Lower lobe of right lung (tissue), 2 donors: ENCODE measurements around the gene DEPP1. TPM values are rescaled to one million over a fixed set of nuclear protein-coding genes. Genes with fewer than 3 reads are reported as not detected.

Experiments used
- ATAC-seq, 2 donors: fragments of 200-7000 bp; cut with Tn5 transposase; one replicate each; pipeline ENCODE4 v1.9.1; 2020 to 2022; ENCODE audit warnings: mild to moderate bottlenecking in 2 of 2, moderate library complexity in 2 of 2
- DNase-seq: peaks from one replicate; pipeline ENCODE4 v3.0.0-alpha.2; 2020
- H3K27ac ChIP-seq: fragments of 200-600 bp; one replicate; pipeline ENCODE4 v1.8.0; 2022
- H3K27me3 ChIP-seq: fragments of 200-600 bp; one replicate; pipeline ENCODE4 v1.8.0; 2022; ENCODE audit warnings: low read depth
- H3K36me3 ChIP-seq: fragments of 200-600 bp; one replicate; pipeline ENCODE4 v1.8.0; 2022; ENCODE audit warnings: mild to moderate bottlenecking
- H3K4me1 ChIP-seq: fragments of 200-600 bp; one replicate; pipeline ENCODE4 v1.8.0; 2022
- H3K4me3 ChIP-seq: fragments of 200-600 bp; one replicate; pipeline ENCODE4 v1.8.0; 2022; ENCODE audit warnings: mild to moderate bottlenecking
- H3K9me3 ChIP-seq: fragments of 200-600 bp; one replicate; pipeline ENCODE4 v1.8.0; 2022
- CTCF ChIP-seq: fragments of 200-600 bp; IDR thresholded peaks from one replicate; pipeline ENCODE4 v1.8.0; 2022; ENCODE audit warnings: antibody characterized with exemption, mild to moderate bottlenecking
- intact Hi-C: fragments of 100-400 bp; cut with DNase I; formaldehyde crosslinking; loops from one replicate; pipeline ENCODE4 v1.11.0; 2022
- total RNA-seq: library from RNA; stranded (reverse); fragmentation: NEBNext Ultra II Directional; extraction: Animal tissue kit (Norgen Biotek cat#: 25700); gene quantifications from one replicate; pipeline ENCODE4 v1.2.1, GENCODE V29; 2021
- donor health status: DM: no; HTN: yes; CAD: no; lungs with severe emphysema.

DEPP1 gene
- total RNA-seq, 1 donor from 2014 or later, result 108 TPM

DNA sequence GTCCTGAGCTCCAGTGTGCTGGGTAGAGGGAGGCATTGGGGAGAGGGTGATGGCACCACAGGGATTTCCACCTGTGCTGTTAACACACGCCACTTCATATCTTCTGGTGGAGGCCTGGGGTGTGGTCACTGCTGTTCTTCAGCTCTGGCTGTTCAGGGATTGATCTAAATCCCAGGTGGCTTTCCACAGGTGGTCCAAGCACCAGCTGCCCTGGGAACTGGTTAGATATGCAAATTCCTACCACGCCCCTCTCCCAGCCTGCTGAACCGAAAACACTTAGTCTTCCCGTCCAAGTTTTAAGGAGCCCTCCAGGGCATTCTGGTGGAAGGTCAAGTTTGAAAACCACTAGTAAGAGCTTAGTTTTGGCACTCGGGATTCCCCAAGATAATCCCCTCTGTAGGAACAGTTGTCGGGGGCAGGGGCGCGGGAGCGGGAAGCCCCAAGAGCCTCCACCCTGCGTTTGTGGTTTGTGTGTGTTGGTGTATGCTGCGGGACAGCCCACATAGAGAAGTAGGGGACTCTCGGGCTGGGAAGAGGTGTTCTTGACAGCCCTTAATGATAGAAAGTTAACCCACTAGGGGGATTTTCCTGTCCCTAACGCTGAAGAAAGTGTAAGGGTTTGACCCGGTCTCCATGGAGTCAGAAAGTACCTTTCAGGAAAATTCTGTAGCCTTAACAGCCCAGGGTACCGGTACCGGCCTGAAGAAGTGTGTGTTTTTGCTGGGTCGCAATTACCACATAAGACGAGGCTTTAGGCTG is 5.1 kb downstream of the DEPP1 start:
- intact Hi-C loops, result no loop called here
- DNase-seq (no peak), ATAC-seq (peak in 1 of 2 donors; percentile 25)
- Histone ChIP-seq H3K4me3 (no peak overlapping the region), H3K4me1 (peaks cover 75% of the 10 kb centered on the region), H3K27me3 (no peaks in the 10 kb centered on the region), H3K27ac (peak overlapping the region; percentile 90), H3K9me3 (no peaks in the 10 kb centered on the region), H3K36me3 (peaks cover 53% of the 10 kb centered on the region)
- TF ChIP-seq CTCF, result no peak

- Histone ChIP-seq H3K27ac (peak overlapping the region; percentile 90), H3K36me3 (peaks cover 51% of the 10 kb centered on the region), H3K27me3 (no peaks in the 10 kb centered on the region), H3K4me3 (no peak overlapping the region), H3K4me1 (peaks cover 75% of the 10 kb centered on the region), H3K9me3 (no peaks in the 10 kb centered on the region)
- DNase-seq, result no peak
- no peak for ATAC-seq
- intact Hi-C loops, result no loop called here
- no peak for TF ChIP-seq CTCF
Observed at GRCh38 chr10:44972874-44973306, 5.7 kb downstream of the DEPP1 start.

GRCh38 chr10:44971935-44972757 is 6.5 kb downstream of the DEPP1 start:
- TF ChIP-seq CTCF, result no peak
- no peak for ATAC-seq
- intact Hi-C loops, result no loop called here
- peaks cover 43% of the 10 kb centered on the region for H3K36me3 ChIP-seq
- H3K27me3 ChIP-seq, result no peaks in the 10 kb centered on the region
- no peak overlapping the region for H3K4me3 ChIP-seq
- H3K4me1 ChIP-seq, result peaks cover 75% of the 10 kb centered on the region
- DNase-seq, result no peak
- peak overlapping the region; percentile 46 for H3K27ac ChIP-seq
- no peaks in the 10 kb centered on the region for H3K9me3 ChIP-seq

DNA sequence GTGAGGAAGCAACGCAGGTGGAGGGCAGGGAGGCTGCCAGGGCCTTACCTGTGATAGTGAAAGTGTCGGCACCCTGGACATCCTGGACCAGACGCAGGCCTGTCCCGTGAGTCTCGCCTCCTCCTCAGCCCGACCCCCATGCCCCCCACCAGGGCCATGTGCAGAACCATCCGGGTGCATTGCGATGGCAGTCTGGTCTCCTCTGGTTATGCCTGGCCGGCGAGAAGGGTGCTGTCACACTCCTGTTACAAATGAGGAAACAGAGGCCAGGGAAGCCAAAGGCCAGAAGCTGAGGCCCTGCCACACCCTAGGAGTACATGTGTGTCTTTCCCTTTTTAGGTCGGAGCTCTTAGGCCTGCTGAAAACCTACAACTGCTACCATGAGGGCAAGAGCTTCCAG is 7.2 kb downstream of the DEPP1 start:
- Histone ChIP-seq H3K9me3 (no peaks in the 10 kb centered on the region), H3K27me3 (no peaks in the 10 kb centered on the region), H3K36me3 (peaks cover 36% of the 10 kb centered on the region), H3K4me3 (no peak overlapping the region), H3K4me1 (peaks cover 75% of the 10 kb centered on the region), H3K27ac (peak overlapping the region; percentile 46)
- intact Hi-C loops, result no loop called here
- no peak for TF ChIP-seq CTCF
- DNase-seq (no peak), ATAC-seq (no peak)

DNA sequence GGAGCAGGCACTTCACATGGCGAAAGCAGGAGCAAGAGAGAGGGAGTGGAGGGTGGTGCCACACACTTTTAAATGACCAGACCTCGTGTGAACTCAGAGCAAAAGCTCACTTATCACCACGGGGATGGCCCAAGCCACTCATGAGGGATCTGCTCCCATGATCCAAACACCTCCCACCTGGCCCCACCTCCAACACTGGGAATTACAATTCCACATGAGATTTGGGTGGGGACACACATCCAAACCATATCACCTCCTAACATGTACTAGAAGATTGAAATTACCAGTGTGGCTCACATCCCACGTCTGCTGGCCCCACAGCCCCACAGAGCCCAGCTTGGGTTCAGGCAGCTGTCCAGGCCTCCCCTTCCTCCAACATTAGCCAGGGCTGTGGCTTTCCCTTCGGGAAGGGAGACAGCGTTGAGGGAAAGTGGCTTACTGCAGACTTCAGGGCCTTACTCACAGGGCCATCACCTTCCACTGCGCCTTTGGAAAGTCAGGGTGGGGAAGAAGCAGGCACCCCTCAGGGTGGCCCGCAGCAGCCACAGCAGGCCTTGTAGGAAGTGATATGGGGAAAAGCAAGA is 7.7 kb downstream of the DEPP1 start:
- no peak for ATAC-seq
- peaks cover 35% of the 10 kb centered on the region for H3K36me3 ChIP-seq
- intact Hi-C loops, result no loop called here
- H3K27me3 ChIP-seq, result no peaks in the 10 kb centered on the region
- no peak for TF ChIP-seq CTCF
- H3K4me1 ChIP-seq, result peaks cover 76% of the 10 kb centered on the region
- DNase-seq, result no peak
- H3K27ac ChIP-seq, result peak overlapping the region; percentile 46
- no peaks in the 10 kb centered on the region for H3K9me3 ChIP-seq
- H3K4me3 ChIP-seq, result no peak overlapping the region
